ENCODE results near the gene ZNF469.
"Not testable (repeated sequence)": the region's sequence is repeated elsewhere in the genome, so short reads cannot be mapped to it uniquely, and the experiment has no call there.

ZNF469 gene

DNA sequence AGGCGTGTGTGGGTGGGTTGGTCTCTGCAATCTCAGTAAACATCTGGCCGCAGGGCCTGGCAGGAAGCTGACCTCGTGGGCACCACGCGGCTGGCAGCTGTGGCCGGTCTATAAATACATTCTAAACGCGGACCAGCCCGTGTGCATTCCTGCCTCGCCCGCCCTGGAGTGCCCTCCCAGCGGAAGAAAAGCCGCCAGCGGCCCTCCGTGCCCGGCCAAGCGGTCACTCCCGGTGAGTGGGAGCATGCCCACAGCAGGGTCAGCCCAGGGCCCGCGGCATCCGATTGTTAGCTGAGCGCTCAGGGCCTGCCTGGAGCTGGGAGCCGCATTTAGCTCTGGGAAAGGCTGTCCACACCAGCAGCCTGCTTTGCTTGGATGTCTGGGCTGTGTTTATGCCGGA, 10.3 kb downstream of the ZNF469 start:
- DNase-seq: no peak

DNA sequence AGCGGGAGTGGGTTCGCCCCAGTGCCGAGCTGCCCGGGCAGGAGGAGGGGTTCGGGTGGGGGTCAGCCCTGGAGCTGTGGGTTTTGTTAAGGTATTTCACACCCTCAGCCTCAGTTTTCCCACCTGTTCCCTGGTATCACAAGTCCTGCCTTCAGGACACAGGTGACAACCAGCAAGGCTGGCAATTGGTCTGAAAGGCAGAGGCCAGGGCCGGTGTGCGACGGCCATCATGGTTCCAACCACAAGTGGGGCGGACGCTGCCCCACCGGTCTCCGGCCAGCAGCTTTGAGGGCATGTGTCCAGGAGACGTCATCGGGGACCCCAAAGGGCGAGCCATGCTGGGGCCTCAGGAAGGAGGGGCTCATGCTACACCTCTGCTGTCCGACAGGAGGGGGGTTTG, 10.8 kb downstream of the ZNF469 start:
- DNase-seq: no peak

DNA sequence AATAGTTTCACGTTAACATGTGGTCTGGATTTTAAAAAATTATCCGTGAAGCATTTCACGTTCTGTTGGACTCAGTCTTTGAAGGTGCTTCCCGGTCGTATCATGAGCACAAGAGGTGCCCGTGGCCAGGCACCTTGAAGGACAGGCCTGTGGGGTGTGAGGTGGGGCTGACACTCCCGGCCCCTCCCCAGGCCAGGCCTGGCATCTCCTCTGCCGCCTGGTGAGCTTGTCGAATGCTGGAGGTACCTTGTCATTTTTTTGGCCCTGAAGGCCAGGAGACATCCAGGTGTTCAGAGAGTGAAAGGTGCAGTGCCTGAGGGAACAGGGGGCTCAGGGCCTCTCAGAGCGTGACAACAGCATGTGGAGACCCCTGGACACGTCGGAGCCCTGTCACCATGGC, 11.7 kb downstream of the ZNF469 start:
- DNase-seq: no peak

DNA sequence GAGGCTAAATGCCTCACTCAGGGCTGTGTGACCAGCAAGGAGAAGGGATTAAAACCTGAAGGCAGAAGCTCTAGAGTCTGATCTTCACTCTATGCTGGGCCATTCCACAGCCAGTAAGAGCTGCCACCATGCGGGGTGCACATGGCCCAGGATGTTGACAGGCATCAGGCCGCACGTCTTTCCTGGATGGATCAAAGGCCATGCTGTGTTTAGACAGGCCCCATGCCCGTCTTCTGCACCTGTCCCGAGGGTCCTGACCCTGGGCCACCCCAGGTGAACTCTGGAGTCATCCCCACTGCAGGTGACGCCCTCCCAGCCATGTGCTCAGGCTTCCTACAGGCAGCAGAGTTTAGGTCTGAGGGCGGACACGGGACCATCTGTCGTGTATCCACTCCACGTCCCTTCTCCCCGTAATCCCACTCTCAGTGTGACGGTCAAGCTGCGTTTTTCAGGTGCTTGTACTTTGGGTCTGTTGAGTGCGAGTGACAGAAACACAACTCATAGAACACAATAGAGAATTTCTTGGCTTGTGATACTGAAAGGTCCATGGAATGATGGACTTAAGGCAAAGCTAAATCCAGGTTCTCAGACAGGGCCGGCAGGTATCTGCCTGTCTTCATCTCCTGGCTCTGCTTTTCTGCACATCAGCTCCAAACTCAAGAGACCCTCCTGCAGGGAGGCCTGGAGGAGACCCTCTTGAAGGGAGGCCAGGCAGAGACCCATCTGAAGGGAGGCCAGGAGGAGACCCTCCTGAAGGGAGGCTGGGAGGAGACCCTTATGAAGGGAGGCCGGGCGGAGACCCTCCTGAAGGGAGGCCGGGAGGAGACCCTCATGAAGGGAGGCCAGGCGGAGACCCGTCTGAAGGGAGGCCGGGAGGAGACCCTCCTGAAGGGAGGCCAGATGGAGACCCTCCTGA, 13.2 kb downstream of the ZNF469 start:
- DNase-seq: no peak

DNA sequence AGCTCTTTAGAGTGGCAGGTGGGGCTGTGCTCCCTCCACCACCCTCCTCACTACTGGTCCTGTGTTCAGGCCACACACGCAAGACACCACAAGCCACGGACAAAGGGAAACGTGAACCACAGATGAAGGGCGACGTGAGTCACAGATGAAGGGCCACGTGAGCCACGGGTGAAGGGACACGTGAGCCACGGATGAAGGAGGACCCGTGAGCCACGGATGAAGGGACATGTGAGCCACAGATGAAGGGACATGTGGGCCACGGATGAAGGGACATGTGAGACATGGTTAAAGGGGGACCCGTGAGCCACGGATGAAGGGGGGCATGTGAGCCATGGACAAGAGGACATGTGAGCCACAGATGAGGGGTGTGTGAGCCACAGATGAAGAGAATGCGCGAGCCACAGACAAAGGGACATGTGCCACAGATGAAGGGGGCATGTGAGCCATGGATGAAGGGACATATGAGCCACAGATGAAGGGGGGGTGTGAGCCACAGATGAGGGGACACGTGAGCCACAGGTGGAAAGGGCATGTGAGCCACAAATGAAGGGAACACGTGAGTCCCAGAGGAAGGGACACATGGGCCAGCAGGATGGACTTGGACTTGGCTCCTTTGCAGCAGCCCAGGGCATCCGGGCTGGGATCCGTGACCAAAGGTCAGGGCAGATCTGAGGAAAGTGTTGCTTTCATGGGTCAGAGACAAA, 15.6 kb downstream of the ZNF469 start:
- no peak for DNase-seq

DNA sequence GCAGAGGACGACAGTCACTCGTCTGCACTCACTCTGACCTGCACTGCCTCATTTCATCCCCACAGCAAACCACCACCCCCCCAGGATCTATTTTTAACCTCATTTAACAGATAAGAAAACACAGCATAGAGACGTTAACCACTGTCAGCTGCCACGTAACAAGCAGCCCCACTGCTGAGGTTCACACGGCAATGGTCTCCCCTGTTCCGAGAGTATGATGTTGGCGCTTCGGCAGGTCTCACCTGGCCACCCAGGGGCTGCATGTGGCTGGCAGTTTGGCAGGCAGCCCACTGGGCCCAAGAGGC, 16.1 kb downstream of the ZNF469 start:
- no peak for DNase-seq

DNA sequence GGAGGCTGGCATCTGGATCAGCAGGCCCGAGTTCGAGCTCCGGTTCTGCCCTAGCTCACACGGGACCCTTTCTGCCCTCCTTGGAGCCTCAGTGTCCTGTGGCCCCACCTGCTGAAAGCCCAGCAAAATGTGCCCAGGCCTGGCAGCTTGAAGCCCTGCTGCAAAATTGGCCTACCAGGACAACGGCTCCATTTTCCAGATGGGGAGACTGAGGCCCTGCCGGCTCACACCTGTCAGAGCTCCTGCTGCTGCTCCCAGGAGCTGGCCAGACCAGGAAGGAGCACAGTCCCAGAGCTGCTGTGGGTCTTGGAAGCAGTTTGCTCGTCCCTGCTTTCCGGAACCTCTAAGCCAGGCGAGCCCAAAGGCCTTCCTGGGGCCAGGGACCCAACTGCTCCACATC, 17.4 kb downstream of the ZNF469 start:
- no peak for DNase-seq

DNA sequence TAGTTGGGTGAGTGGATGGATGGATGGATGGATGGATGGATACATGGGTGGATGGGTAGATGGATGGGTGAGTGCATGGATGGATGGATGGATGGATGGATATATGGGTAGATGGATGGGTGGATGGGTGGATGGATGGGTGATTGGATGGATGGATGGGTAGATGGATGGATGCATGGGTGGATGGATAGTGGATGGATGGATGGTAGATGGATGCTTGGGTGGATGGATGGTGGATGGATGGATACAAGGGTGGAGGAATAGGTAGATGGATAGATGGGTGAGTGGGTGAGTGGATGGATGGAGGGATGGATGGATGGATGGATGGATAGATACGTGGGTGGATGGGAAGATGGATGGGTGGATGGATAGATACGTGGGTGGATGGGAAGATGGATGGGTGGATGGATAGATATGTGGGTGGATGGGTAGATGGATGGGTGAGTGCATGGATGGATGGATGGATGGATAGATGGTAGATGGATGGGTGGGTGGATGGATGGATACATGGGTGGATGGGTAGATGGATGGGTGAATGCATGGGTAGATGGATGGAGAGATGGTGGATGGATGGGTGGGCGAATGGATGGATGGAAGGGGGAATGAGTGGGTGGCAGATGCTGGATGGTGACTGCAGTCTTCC, 19.0 kb downstream of the ZNF469 start:
- DNase-seq: no peak

DNA sequence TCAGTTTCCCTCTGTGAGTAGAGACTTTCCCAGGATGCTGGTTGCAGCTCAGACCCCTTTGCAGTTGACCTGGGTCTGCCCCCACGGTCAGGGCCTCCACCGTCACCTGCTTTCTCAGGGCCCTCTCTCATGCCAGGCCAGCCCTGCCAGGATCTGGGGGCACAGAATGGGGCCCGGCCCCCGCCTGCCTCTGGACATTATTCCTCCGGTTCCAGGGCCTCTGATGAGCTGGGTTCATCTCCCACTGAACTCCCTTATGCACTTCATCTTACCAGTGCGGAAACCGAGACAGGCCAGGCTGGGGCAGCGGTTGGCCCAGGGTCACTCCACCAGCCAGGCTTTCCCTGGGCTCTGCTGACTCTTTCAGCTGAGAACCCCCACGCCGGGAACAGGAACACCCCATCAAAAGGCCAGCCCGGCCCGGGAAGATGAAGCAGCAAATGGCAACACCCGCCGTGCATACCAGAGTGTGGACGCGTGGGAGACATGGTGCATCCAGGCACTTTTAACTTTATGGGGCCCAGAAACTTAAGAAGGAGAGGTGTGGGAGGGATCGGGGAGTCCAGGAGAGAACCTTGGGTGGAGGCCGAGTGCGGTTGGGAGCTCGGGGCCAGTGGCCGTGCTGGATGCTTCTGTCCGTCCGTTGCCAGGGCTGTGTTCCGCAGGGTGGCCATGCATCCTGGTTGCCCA, 19.9 kb downstream of the ZNF469 start:
- no peak for DNase-seq

DNA sequence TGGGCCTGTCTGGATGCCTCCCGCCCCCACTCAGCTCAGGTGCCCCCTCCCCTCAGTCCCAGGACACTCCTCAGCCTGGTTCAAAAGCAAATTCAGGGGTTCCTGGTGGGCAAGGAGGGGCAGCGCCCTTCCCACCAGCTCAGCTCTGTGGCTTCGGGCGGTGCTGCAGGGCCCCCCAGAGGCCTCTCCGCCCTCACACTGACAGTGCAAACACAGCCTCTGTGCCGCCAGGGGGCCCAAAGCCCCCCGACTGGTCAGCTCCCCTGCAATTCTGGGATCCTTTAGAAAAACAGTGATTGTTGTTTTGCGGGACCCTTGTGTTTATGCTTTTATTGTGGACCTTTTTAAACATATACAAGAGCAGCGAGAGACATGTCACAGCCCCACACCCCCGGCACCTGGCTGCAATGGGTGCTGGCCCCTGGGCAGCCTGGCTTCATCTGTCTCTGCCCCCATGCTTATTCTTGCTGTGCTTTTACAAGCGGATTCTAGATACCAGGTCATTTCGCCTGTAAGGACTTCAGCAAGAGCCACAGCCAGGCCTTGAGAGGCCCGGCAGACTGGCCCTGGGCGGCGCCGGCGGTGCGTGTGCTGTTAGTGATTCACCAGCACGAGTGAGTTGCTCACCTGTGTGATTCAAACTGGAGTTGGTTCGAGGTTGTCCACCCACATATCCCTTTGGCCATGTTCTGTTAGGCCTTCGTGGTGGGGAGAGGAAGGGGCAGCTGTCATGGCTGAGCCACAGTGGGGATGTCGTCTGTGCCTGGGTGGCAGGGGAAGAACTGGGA, 21.2 kb downstream of the ZNF469 start:
- DNase-seq: no peak

DNA sequence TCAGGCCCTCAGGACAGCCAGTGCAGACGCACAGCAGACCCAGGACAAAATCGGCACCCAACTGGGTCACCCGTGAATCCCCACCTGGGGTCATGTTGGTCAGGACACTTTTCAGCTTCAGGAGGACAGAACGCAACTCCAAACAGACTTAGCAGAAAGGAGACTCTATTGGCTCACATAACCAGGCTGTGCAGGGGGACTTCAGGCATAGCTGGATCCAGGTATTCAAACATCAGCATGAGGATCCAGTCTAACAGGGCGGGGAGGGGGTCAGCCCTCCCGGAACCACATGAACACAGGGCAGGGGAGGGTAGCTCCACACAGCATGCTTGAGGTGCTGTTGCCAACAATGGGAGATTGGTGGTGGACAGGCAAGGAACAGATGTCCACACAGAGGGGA, 22.0 kb downstream of the ZNF469 start:
- DNase-seq: no peak

DNA sequence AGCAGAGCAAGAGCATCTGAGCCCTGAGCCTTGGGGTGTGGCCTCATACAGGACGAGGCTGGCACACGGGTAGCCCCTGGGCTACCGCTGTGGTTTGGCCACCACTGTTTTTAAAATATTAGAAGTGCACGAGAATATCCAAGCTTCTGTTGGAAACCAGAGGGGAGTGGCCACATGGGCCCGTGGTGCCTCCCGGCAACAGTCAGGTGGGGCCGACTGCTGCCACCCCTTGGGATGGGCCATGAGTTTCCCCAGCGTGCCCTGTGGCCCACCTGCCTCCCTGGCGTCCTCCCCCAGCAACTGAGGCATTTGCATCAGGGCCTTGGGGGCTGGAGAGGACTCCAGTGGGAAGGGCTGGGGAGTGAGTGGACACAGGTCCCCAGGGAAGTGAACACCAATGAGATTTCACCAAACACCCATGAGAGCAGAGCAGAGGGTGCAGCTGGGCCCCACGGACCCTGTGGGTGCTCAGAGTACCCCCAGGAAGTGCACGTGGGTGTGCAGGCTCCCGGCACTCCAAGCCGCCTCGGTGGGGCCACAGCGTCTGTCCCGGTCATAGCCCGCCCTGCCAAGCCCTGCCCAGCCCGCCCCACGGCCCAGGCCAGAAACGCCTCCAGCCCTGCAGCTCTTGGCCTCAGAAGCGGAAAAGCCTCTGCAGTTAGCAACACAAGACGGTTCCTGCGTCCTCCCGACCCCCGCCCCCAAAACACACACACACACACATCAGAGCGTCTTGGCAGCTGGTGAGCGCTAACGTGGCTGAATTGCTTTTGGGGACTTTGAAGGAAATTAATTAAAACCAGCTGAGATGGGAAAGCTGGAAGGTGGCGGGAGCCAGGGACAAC, 22.7 kb downstream of the ZNF469 start:
- DNase-seq: no peak

DNA sequence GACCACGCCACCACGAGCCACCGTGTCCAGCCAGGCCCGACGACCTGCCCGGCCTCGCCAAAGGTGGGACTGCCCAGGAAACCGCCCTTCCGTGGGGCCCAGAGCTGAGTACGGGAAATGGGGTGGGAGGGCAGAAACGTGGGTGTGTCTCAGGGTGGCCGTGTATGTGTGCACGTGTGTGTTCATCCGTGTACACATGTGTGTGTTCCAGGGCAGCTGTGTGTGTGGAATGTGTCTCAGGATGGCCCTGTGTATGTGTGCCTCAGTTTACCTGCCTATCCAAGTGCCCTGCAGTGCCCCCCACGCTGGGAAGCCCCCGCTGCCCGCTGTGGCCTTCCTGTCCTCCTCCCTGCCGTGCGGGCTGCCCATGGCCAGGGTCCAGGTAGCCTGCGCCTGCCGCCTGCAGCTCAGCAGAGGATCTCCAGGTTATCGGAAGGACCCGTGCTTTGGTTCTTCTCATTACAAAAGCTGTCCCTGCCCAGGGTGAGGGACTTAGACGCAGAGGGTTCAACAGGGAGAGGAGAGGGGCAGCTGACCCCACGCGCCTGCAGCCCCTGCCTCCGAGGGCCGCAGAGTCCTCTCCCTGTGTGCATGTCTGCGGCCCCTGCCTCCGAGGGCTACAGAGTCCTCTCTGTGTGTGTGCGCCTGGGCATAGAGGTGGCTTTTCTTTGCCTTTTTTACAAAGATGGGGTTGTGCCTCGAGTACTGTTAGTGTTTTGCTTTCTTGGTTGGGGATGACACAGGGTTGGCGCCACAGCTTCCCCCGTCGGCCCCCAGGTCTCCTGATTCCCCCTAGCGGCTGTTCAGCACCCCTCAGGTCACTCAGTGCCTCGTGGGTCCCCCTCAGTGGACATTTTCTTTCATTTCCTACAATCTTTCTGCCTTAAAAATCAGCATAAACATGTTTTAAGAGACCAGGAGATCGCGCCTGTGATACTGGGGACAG, 23.6 kb downstream of the ZNF469 start:
- no peak for DNase-seq

DNA sequence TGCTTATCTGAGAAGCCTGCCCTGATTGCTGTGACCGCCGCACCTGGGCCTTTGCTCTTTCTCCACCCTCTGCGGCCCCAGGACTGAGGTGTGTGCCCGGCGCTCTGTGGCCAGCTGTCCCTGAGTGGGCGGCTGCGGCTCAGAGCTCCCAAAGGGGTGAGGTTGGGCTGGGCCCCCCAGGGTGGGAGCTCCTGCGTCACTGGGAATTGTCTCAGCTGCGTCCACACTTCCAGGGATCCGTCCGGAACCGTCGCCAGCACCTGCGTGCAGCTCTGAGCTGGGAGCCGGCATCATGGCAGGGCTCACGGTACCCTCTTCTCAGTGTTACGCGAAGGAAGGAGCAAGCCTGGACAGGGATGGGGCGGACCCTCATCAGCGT, 24.3 kb downstream of the ZNF469 start:
- no peak for DNase-seq

DNA sequence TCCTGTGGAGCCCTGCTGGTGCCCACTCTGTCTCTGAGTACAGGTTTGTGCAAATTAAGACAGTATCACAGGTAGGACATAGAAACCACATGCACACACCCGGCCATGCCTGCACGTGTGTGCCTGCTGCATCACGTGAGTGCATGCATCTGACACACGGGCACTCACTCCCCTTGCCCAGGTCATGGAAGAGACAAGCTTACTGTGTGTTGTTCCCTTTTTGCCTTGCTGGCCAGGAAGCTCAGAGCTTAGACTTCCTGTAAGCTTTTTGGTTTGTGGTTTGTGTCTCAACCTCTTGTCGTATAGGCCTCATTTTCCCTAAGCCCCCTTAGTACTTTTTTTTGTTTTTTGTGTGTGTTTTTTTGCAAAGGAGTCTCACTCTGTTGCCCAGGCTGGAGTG, 25.0 kb downstream of the ZNF469 start:
- no peak for DNase-seq

DNA sequence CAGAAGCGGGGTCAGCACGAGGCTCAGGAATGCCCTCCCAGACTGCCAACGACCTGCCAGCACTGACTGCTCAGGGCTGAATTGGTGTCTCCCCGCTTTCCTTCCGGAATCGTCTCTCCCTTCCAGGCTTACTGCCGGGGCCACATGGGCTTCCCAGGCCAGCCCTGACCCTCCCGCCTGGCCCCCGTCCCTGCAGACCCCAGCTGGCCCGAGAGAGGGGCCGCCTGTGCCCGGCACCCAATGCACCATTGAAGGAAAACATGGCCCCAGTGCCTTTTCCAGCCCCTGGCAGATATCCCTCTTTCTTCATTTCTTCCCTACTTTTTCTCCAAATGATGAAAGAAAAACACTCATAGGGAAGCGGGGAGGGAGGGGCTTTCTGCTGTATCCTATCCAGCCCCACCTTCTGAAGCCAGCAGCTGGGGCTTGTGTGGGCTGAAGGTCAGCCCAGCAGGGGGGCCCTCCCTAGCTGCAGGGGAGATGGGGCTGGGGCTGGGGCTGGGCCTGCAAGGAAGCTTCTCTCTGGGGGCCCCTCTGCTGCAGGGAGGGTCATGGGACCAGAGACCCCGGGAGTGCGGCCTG, 25.9 kb downstream of the ZNF469 start:
- no peak for DNase-seq

DNA sequence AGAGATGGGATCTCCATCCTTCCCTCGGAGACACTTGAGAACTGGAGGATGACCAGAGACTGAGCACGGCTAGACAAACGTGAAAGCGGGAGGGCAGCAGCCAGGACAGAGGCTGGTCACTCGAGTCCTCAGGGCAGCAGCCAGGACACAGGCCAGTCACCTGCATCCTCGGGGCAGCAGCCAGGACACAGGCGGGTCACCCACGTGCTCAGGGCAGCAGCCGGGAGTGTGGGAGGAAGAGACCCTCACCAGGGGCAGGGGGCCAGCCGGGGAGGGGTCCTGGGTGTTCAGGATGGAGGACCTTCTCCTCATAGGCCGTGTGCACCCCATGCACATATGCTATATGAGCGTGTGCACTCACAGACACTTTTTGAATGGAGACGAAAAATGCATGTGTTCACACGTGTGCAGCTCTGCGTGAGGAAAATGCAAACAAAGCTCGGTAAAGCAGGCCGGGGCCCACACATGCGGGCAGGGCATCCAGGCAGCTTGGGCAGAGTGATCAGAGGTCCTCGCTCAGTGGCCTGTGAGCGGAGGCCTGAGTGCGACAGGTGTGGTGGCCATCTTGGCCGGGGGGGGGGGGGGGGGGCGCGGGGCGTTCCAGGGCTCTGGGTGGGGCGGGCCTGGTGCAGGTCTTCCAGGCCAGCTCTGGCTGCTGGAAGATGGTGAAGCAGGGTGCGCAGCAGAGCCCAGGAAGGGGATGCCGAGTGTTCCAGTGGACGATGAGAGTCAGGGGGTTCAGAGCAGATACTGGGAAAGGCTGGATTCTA, 26.7 kb downstream of the ZNF469 start:
- DNase-seq: no peak

DNA sequence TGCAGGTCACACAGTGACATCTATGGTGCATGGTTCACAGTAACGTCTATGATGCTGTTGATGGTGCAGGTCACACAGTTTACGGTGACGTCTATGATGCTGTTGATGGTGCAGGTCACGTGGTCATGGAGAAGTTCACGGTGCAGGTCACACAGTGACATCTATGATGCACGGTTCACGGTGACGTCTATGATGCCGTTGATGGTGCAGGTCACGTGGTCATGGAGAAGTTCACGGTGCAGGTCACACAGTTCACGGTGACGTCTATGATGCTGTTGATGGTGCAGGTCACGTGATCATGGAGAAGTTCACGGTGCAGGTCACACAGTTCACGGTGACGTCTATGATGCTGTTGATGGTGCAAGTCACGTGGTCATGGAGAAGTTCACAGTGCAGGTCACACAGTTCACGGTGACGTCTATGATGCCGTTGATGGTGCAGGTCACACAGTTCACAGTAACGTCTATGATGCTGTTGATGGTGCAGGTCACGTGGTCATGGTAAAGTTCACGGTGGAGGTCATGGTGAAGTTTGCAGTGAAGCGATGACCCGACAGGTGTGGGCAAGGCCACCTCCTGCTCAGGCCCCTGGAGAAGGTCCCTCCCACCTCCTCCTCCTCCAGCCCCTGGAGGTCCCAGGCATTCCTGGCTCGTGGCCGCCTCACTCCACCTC, 27.7 kb downstream of the ZNF469 start:
- not testable (repeated sequence) for DNase-seq

All from NCI-H748 treated with DMSO at 0.1 percent for 48 hours (cell line).